Measurements from ENCODE around the gene LEFTY1.
A peak's percentile ranks its signal among the peaks of the same experiment; 100 is the strongest.

LEFTY1 gene

GRCh38 chr1:225911191-225912130 is 22.5 kb upstream of the LEFTY1 start:
- H3K9ac ChIP-seq (ENCODE audit: low read length): peak overlapping the region; percentile 64
- H3K4me1 ChIP-seq (ENCODE audit: control insufficient read depth, insufficient read depth, low read length): peaks cover 4% of the 10 kb centered on the region
- no peaks in the 10 kb centered on the region for H3K36me3 ChIP-seq (ENCODE audit: control insufficient read depth, insufficient read depth, low read length, severe bottlenecking)
- H3K27me3 ChIP-seq (replicated peaks; ENCODE audit: control insufficient read depth, insufficient read depth, low read length): no peaks in the 10 kb centered on the region
- peak; percentile 51 for DNase-seq (ENCODE audit: low read depth)
- no peaks in the 10 kb centered on the region for H3K9me3 ChIP-seq (ENCODE audit: control insufficient read depth, low read length)
- H3K4me3 ChIP-seq (ENCODE audit: low read length): peak overlapping the region; percentile 38

GRCh38 chr1:225909477-225909876 is 20.5 kb upstream of the LEFTY1 start:
- Histone ChIP-seq H3K4me3 (ENCODE audit: low read length) (no peak overlapping the region), H3K36me3 (ENCODE audit: control insufficient read depth, insufficient read depth, low read length, severe bottlenecking) (no peaks in the 10 kb centered on the region), H3K4me1 (ENCODE audit: control insufficient read depth, insufficient read depth, low read length) (peaks cover 4% of the 10 kb centered on the region), H3K9me3 (ENCODE audit: control insufficient read depth, low read length) (no peaks in the 10 kb centered on the region), H3K9ac (ENCODE audit: low read length) (no peak overlapping the region), H3K27me3 (replicated peaks; ENCODE audit: control insufficient read depth, insufficient read depth, low read length) (no peaks in the 10 kb centered on the region)
- DNase-seq (ENCODE audit: low read depth): no peak

- Histone ChIP-seq H3K9ac (ENCODE audit: low read length) (no peak overlapping the region), H3K4me3 (ENCODE audit: low read length) (no peak overlapping the region), H3K36me3 (ENCODE audit: control insufficient read depth, insufficient read depth, low read length, severe bottlenecking) (no peaks in the 10 kb centered on the region), H3K4me1 (ENCODE audit: control insufficient read depth, insufficient read depth, low read length) (peaks cover 4% of the 10 kb centered on the region), H3K9me3 (ENCODE audit: control insufficient read depth, low read length) (no peaks in the 10 kb centered on the region), H3K27me3 (replicated peaks; ENCODE audit: control insufficient read depth, insufficient read depth, low read length) (no peaks in the 10 kb centered on the region)
- DNase-seq (ENCODE audit: low read depth): no peak
Observed at GRCh38 chr1:225908773-225909172, 19.8 kb upstream of the LEFTY1 start.

DNA sequence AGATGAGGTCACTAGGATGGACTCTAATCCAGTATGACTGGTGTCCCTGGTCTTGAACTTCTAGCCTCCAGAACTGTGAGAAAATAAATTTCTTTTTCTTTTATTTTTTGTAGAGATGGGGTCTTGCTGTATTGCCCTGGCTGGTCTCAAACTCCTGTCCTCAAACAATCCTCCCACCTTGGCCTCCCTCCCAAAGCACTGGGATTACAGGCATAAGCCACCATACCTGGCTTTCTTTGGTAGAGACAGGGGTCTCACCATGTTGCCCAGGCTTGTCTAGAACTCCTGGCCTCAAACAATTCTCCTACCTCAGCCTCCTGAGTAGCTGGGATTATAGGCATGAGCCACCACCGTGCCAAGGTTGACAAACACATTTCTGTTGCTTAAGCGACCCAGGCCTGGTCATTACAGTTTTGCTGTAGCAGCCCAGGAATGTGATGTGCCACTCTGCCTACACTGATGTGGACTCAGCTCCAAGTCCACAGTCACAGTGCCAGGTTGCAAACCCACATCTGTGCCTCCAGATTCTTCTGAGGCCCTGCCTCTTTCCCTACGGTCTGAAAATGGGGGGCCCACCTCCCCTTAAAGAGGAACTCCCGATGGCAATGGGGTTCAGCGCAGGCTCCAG is 19.2 kb upstream of the LEFTY1 start:
- H3K9me3 ChIP-seq (ENCODE audit: control insufficient read depth, low read length): no peaks in the 10 kb centered on the region
- H3K36me3 ChIP-seq (ENCODE audit: control insufficient read depth, insufficient read depth, low read length, severe bottlenecking): no peaks in the 10 kb centered on the region
- DNase-seq (ENCODE audit: low read depth): no peak
- H3K4me3 ChIP-seq (ENCODE audit: low read length): no peak overlapping the region
- no peaks in the 10 kb centered on the region for H3K27me3 ChIP-seq (replicated peaks; ENCODE audit: control insufficient read depth, insufficient read depth, low read length)
- peaks cover 4% of the 10 kb centered on the region for H3K4me1 ChIP-seq (ENCODE audit: control insufficient read depth, insufficient read depth, low read length)
- H3K9ac ChIP-seq (ENCODE audit: low read length): no peak overlapping the region

GRCh38 chr1:225907341-225907740 is 18.4 kb upstream of the LEFTY1 start:
- Histone ChIP-seq H3K27me3 (replicated peaks; ENCODE audit: control insufficient read depth, insufficient read depth, low read length) (no peaks in the 10 kb centered on the region), H3K4me1 (ENCODE audit: control insufficient read depth, insufficient read depth, low read length) (peaks cover 4% of the 10 kb centered on the region), H3K9me3 (ENCODE audit: control insufficient read depth, low read length) (no peaks in the 10 kb centered on the region), H3K4me3 (ENCODE audit: low read length) (no peak overlapping the region), H3K36me3 (ENCODE audit: control insufficient read depth, insufficient read depth, low read length, severe bottlenecking) (no peaks in the 10 kb centered on the region), H3K9ac (ENCODE audit: low read length) (no peak overlapping the region)
- DNase-seq (ENCODE audit: low read depth): no peak

GRCh38 chr1:225906467-225906866 is 17.5 kb upstream of the LEFTY1 start:
- Histone ChIP-seq H3K27me3 (replicated peaks; ENCODE audit: control insufficient read depth, insufficient read depth, low read length) (no peaks in the 10 kb centered on the region), H3K9ac (ENCODE audit: low read length) (no peak overlapping the region), H3K4me1 (ENCODE audit: control insufficient read depth, insufficient read depth, low read length) (peaks cover 4% of the 10 kb centered on the region), H3K4me3 (ENCODE audit: low read length) (no peak overlapping the region), H3K36me3 (ENCODE audit: control insufficient read depth, insufficient read depth, low read length, severe bottlenecking) (no peaks in the 10 kb centered on the region), H3K9me3 (ENCODE audit: control insufficient read depth, low read length) (no peaks in the 10 kb centered on the region)
- DNase-seq (ENCODE audit: low read depth): no peak

GRCh38 chr1:225903623-225904022 is 14.7 kb upstream of the LEFTY1 start:
- no peak for DNase-seq (ENCODE audit: low read depth)
- Histone ChIP-seq H3K9ac (ENCODE audit: low read length) (no peak overlapping the region), H3K4me3 (ENCODE audit: low read length) (no peak overlapping the region), H3K4me1 (ENCODE audit: control insufficient read depth, insufficient read depth, low read length) (no peaks in the 10 kb centered on the region), H3K36me3 (ENCODE audit: control insufficient read depth, insufficient read depth, low read length, severe bottlenecking) (no peaks in the 10 kb centered on the region), H3K27me3 (replicated peaks; ENCODE audit: control insufficient read depth, insufficient read depth, low read length) (no peaks in the 10 kb centered on the region), H3K9me3 (ENCODE audit: control insufficient read depth, low read length) (no peaks in the 10 kb centered on the region)

DNA sequence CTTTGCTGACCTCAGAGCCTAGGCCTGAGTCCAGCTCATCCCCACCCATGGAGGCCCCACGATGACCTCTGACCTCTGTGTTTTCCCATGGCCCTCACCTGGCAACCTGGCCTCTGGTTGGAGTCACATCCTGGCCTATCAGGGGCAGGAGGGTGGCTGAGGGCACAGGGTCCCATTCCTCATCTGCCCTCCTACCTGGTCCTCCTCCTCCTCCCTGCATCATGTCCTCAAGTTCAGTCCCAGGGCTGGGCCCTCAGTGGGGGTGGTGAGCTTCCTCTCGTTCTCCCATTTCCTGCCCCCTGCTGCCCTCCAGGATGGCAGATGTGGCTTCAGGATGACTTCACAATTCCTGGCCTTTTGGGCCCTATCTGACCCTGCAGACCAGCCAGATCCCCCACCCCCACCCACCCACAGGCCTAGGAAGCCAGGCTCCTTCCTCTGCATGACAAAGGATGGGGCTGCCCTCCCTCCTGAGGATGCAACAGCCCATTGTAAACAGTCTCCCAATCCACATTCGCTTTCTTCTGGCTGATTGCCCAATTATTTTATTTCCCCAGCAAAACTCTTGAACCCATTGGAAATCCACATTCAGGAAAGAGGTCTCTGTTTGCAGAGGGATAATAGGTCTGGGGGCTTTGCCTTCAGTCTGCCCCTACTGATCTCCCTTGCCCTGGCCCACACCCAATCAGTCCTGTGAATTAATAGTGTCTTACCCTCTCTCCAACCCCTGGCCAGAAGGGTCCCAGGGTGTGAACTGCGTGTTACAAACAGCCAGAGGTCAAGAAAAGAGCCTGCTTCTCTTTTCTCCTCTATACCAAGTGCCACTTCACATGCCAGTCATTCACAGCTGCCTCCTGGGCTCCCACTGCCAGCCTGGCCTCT is 10.3 kb upstream of the LEFTY1 start:
- Histone ChIP-seq H3K36me3 (ENCODE audit: control insufficient read depth, insufficient read depth, low read length, severe bottlenecking) (no peaks in the 10 kb centered on the region), H3K4me1 (ENCODE audit: control insufficient read depth, insufficient read depth, low read length) (peaks cover 3% of the 10 kb centered on the region), H3K27me3 (replicated peaks; ENCODE audit: control insufficient read depth, insufficient read depth, low read length) (no peaks in the 10 kb centered on the region), H3K9me3 (ENCODE audit: control insufficient read depth, low read length) (no peaks in the 10 kb centered on the region), H3K9ac (ENCODE audit: low read length) (no peak overlapping the region), H3K4me3 (ENCODE audit: low read length) (no peak overlapping the region)
- no peak for DNase-seq (ENCODE audit: low read depth)

- Histone ChIP-seq H3K9me3 (ENCODE audit: control insufficient read depth, low read length) (no peaks in the 10 kb centered on the region), H3K36me3 (ENCODE audit: control insufficient read depth, insufficient read depth, low read length, severe bottlenecking) (no peaks in the 10 kb centered on the region), H3K4me3 (ENCODE audit: low read length) (no peak overlapping the region), H3K9ac (ENCODE audit: low read length) (no peak overlapping the region), H3K4me1 (ENCODE audit: control insufficient read depth, insufficient read depth, low read length) (peaks cover 3% of the 10 kb centered on the region), H3K27me3 (replicated peaks; ENCODE audit: control insufficient read depth, insufficient read depth, low read length) (no peaks in the 10 kb centered on the region)
- DNase-seq (ENCODE audit: low read depth): no peak
Observed at GRCh38 chr1:225897595-225898514, 8.9 kb upstream of the LEFTY1 start.

DNA sequence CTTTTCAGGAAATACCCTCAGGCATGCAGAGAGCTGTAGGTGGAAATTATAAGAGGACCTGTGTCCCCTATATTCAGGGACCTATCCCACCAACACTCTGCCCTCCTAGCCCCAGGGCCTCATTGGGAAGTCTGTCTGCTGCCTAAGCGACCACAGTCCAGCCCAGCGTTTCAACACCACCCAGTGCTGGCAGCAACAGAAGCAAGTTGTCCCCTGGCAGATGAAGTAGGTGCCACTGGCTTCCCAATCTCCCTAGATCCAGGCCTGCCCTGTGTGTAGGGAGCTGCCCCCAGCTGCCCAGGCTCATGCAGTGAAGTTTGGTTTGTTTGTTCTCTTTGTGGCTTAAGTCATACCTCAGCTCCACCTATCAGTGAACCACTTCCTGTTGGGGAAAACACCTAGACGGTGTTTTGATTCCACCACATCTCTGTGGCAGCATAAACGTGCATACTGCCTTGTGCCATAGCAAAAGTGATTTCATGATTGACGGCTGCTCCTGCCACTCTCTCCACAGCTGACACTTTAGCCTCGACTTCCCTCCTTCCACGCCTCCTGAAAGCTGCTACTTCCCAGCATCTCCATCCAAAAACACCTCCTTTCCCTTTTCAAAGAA is 8.1 kb upstream of the LEFTY1 start:
- H3K4me1 ChIP-seq (ENCODE audit: control insufficient read depth, insufficient read depth, low read length): peaks cover 3% of the 10 kb centered on the region
- H3K9me3 ChIP-seq (ENCODE audit: control insufficient read depth, low read length): no peaks in the 10 kb centered on the region
- DNase-seq (ENCODE audit: low read depth): no peak
- no peak overlapping the region for H3K9ac ChIP-seq (ENCODE audit: low read length)
- H3K27me3 ChIP-seq (replicated peaks; ENCODE audit: control insufficient read depth, insufficient read depth, low read length): no peaks in the 10 kb centered on the region
- H3K36me3 ChIP-seq (ENCODE audit: control insufficient read depth, insufficient read depth, low read length, severe bottlenecking): no peaks in the 10 kb centered on the region
- no peak overlapping the region for H3K4me3 ChIP-seq (ENCODE audit: low read length)

Measured in adipocyte (in vitro differentiated cells).